Brain pericyte (primary cell): ENCODE data around the gene NHLH1.
"Not testable (repeated sequence)": the region's sequence is repeated elsewhere in the genome, so short reads cannot be mapped to it uniquely, and the experiment has no call there.

ENCODE experiments used
- DNase-seq: peaks from one replicate; pipeline ENCODE4 v3.0.0-alpha.2; 2012; ENCODE audit warnings: low read depth, low spot score

Gene NHLH1

GRCh38 chr1:160377585-160378206 lies 10.8 kb downstream of the NHLH1 start:
- DNase-seq: no peak

DNA sequence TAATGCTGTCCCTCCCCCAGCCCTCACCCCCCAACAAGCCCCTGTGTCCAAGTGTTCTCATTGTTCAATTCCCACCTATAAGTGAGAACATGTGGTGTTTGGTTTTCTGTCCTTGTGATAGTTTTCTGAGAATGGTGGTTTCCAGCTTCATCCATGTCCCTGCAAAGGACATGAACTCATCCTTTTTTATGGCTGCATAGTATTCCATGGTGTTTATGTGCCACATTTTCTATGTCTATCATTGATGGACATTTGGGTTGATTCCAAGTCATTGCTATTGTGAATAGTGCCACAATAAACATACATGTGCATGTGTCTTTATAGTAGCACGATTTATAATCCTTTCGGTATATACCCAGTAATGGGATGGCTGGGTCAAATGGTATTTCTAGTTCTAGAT lies 17.9 kb downstream of the NHLH1 start:
- DNase-seq: not testable (repeated sequence)

DNA sequence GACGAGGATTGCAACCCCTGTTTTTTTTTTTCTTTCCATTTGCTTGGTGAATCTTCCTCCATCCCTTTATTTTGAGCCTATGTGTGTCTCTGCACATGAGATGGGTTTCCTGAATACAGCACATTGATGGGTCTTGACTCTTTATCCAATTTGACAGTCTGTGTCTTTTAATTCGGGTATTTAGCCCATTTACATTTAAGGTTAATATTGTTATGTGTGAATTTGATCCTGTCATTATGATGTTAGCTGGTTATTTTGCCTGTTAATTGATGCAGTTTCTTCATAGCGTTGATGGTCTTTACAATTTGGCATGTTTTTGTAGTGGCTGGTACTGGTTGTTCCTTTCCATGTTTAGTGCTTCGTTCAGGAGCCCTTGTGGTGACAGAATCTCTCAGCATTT lies 21.5 kb downstream of the NHLH1 start:
- DNase-seq: not testable (repeated sequence)

DNA sequence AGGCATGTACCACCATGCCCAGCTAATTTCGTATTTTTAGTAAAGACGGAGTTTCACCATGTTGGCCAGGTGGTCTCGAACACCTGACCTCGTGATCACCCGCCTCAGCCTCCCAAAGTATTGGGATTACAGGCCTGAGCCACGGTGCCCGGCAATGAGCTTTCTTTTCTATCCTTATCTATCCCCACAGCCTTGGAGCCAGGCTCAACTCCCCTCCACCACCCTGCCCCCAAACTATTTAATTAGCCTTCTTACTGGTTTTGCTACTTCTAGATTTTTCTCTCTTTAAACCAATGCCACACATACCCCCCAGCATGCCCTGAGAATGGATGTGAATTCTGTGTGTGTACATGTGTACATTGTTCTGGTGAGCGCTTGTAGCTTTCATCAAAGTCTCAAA lies 27.8 kb downstream of the NHLH1 start:
- DNase-seq: no peak

GRCh38 chr1:160397651-160398050 lies 30.8 kb downstream of the NHLH1 start:
- DNase-seq: no peak

DNA sequence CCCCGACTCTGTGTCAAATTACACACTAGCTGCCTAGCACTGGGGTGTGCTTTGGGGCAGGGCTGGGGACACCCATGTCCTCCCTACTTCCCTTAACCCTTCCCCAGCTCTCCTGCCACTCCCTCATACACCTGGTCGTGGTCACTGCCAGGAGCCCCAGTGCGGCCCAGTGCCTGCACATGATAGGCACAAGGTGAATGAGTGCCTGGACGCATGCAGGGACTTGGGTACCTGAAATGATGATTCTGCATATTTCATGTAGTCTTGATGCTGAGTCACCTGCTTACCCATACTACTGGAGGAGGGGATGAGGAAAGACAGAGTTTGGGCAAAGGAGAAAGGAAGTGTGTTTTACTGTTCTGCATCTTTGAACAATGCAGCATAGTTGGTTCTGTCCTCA lies 32.0 kb downstream of the NHLH1 start:
- no peak for DNase-seq

DNA sequence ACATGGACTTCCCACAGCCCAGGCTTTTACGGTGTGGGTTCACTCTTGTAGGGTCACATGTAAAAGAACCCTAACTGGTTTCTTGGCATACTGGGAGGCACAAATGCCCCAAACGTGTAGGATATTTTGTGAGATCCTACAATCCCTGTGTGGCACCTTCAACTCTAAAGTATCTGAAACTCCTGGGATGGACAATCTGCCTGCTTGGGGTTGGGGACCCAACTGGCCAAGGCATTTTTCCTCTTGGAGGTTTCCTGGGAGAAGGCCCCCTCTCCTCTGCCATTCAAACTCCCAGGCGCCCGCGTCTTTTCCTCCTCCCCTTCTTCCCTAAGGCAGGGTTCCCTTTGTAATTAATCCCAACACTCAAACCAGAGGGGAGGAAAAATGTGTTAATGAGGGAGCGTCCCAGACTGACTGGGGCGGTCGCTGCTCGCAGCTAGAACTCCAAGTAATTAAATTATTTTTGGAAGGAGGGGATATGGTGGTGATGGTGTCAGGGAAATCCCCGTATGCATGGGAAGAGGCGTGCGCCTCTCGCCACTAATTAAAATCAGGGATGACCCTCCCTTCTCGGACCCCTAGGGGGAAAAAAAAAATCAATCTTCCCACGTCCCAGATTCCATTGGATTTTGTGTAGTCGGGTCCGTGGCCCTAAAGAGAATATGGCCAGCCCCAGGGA lies 32.8 kb downstream of the NHLH1 start:
- DNase-seq: no peak

GRCh38 chr1:160400223-160400645 lies 33.4 kb downstream of the NHLH1 start, which contains the start of gene VANGL2:
Gene VANGL2, plus strand, starts transcription at chr1:160400564. Its CDS starts 15,274 bp downstream, at chr1:160415838.
- DNase-seq: no peak

GRCh38 chr1:160400646-160401486 lies 34.0 kb downstream of the NHLH1 start:
- DNase-seq: no peak

- no peak for DNase-seq
These were observed 34.6 kb downstream of the NHLH1 start for GRCh38 chr1:160401487-160401805.

DNA sequence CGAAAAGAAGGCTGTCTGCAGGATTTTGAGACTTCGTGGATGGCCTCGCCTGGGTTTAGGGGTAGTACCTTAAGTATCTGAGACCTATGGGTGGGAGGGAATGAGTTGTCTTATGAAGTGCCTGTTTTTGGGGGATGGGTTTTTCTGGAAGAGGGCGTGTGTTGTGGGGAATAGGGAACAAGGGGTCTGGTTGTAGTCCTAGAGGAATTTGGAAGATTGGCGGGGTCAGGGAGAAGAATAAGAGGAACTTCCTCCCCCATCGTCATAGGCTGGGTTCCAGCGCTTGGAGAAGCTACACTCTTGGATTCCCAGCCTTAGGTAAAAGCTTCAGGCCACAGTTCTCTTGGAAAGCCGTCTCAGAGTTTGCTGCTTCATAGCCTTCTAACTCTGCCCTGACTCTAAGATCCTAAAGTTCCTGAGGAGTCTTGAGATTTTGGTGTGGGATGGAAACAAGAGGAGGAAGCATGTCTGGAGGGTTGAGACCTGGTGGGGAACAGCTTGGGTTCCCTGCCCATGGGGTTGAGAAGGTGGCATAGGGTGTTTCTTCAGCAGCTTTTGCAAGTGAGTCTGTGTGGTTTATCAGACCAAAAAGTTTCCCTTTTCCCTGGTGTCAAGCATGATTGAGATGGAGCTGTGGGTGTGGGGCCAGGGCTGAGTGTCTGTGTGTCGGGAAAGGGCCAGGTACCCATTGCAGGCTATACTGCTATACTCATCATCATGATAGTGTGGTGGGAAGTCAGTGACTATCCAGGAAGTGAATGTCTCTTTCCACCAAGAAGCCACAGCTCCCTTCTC lies 35.3 kb downstream of the NHLH1 start:
- no peak for DNase-seq

DNA sequence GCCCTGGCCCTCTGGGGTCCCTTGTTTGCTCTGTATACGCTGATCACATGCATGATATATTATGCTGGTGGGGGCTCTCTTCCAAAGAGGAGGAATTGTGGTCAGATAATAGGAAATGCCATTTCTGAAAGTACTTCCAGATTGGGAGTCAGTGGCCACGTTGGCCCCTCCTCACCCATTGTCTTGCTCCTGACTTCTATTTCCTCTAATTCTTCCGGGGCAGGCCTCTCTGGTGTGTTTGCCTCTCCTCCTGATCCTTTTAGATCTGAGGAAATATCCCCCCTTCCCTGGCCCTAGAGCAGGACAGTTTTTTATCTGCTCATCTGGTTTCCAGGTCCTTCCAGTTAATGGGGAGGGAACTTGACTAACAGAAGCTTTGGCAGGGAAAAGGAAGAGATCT lies 36.4 kb downstream of the NHLH1 start:
- DNase-seq: no peak

GRCh38 chr1:160404094-160404493 lies 37.2 kb downstream of the NHLH1 start:
- no peak for DNase-seq

DNA sequence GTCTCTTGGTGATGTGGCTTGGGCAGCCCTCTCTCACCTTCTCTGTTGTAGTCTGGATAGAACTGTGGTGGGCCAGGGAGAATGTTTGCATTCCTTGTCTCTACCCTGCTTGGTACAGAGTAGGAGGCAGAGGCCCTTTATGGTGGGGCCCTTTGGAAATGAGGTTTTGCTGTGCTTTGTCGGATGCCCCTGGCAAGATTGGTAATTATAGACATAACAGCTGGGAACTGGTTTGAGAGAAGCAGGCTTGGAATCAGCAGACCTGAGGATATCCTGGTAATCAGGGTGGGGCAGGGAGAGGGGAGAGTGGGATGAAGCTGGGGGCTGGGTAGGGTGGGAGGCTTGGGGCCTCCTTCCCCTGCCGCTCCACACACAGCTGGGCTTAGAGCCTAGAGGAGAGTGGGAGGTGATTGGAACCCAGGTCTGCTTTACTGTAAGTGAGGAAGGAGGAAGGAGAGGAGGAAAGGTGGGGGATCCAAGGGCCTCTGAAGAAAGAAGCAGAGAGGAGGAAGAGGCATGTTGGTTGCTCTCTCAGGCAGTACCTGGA lies 38.5 kb downstream of the NHLH1 start:
- no peak for DNase-seq

DNA sequence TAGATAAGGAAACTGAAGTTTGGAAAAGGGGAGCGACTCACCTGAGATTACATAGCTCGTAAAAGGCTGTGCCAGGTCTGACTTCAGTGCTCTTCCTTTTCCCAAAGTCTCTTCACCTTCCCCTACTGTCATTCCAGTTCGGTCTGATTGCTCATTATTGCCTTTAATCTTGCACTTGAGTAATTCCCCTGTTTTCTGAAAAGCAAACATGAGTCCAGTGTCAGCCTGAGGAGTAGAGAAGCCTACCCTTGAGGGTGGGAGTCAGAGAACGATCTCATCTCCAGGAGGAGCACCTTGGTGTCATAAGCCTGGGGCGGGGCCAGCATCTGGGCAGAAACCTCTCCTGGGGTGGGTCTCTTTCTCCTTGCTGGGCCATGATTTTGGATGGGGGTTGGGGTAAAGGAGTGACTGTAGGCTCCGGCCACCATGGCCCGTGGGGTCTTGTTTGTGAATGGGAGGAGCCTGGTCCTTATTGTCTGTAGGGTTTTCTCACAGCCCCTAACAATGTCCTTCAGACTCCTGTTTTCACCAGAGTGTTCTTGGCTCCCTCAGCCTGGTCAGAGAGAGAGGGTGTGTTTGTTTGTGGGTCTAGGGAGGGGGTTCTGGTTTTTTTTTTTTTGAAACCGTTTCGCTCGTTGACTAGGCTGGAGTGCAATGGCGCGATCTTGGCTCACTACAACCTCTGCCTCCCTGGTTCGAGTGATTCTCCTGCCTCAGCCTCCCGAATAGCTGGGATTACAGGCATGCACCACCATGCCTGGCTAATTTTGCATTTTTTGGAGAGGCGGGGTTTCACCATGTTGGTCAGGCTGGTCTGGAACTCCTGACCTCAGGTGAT lies 39.5 kb downstream of the NHLH1 start:
- no peak for DNase-seq

- DNase-seq: no peak
These were observed 41.2 kb downstream of the NHLH1 start for GRCh38 chr1:160407839-160408801.

GRCh38 chr1:160408864-160409263 lies 42.0 kb downstream of the NHLH1 start:
- no peak for DNase-seq

DNA sequence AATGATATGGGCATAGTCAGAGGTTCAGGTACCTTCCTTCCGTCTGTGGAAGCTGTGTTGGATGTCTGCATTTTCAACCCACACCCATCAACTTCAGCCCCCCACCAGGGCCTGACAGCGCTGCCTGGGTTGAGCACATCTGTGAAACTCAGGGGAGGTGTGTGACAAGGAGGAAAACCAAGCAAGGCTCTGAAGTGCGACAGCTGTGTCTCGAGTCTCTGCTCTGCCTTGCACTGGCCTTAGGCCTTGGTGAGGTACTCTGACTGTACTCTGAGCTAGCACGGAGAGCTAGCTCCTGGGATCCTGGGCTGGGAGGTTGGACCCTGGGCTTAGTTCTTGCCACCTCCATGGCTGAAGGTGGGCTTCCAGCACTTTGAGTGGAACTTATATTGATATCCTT lies 42.6 kb downstream of the NHLH1 start:
- DNase-seq: no peak

- DNase-seq: no peak
These were observed 43.6 kb downstream of the NHLH1 start for GRCh38 chr1:160410406-160411005.
